Testis (tissue), 2 donors: ENCODE measurements around the gene ARHGAP30.
"Not testable (repeated sequence)": the region's sequence is repeated elsewhere in the genome, so short reads cannot be mapped to it uniquely, and the experiment has no call there.

Source experiments
- CTCF ChIP-seq, 3 experiments: fragments of 450-650 bp in 2 of 3; fragments of 200-600 bp in 1 of 3; sonication (generic) in 1 of 3; IDR thresholded peaks; one replicate each; pipeline ENCODE4 v1.5.1; 2016 to 2019; ENCODE audit warnings: antibody characterized with exemption in 3 of 3, mild to moderate bottlenecking in 2 of 3, moderate library complexity in 1 of 3
- POLR2A ChIP-seq: fragments of 450-650 bp; IDR thresholded peaks from one replicate; pipeline ENCODE4 v1.6.1; 2017; ENCODE audit warnings: antibody characterized with exemption, mild to moderate bottlenecking, moderate library complexity

- TF ChIP-seq CTCF (IDR thresholded peaks at IDR 0.05); POLR2A: not testable (repeated sequence)
Measured at GRCh38 chr1:161019111-161019660, 50.5 kb downstream of the ARHGAP30 start.
